HG03354 (cell line): ENCODE measurements around the gene RELN.

Experiments
- ATAC-seq: cut with Tn5 transposase; IDR thresholded peaks from one replicate; pipeline ENCODE4 v1.9.1; 2021; ENCODE audit warnings: mild to moderate bottlenecking; ENCODE audit not compliant: unreplicated experiment, poor library complexity, severe bottlenecking

The RELN gene

GRCh38 chr7:103949374-103949773, 40.1 kb downstream of the RELN start:
- no peak for ATAC-seq

- ATAC-seq: no peak
Measured at GRCh38 chr7:103947026-103947655, 42.3 kb downstream of the RELN start.

GRCh38 chr7:103944230-103944900, 45.1 kb downstream of the RELN start:
- no peak for ATAC-seq

GRCh38 chr7:103941976-103942375, 47.5 kb downstream of the RELN start:
- no peak for ATAC-seq

- ATAC-seq: no peak
Measured at GRCh38 chr7:103940382-103941268, 48.8 kb downstream of the RELN start.

GRCh38 chr7:103937680-103938079, 51.8 kb downstream of the RELN start:
- no peak for ATAC-seq

- no peak for ATAC-seq
Measured at GRCh38 chr7:103936558-103936957, 52.9 kb downstream of the RELN start.

GRCh38 chr7:103934508-103934907, 55.0 kb downstream of the RELN start:
- ATAC-seq: no peak

GRCh38 chr7:103932389-103932788, 57.1 kb downstream of the RELN start:
- no peak for ATAC-seq

GRCh38 chr7:103929901-103930311, 59.6 kb downstream of the RELN start:
- ATAC-seq: no peak

- no peak for ATAC-seq
Measured at GRCh38 chr7:103928581-103928980, 60.9 kb downstream of the RELN start.

- no peak for ATAC-seq
Measured at GRCh38 chr7:103924184-103924583, 65.3 kb downstream of the RELN start.

GRCh38 chr7:103922407-103922806, 67.1 kb downstream of the RELN start:
- ATAC-seq: no peak

GRCh38 chr7:103921692-103922091, 67.8 kb downstream of the RELN start:
- no peak for ATAC-seq

- ATAC-seq: no peak
Measured at GRCh38 chr7:103919272-103919868, 70.1 kb downstream of the RELN start.

- ATAC-seq: no peak
Measured at GRCh38 chr7:103918631-103919271, 70.7 kb downstream of the RELN start.

- ATAC-seq: no peak
Measured at GRCh38 chr7:103915680-103916357, 73.6 kb downstream of the RELN start.

- ATAC-seq: no peak
Measured at GRCh38 chr7:103914147-103914899, 75.1 kb downstream of the RELN start.
